DMS53 treated with DMSO at 0.1 percent for 48 hours (cell line): ENCODE data around the gene NEURL1B.

Experiments
- DNase-seq: peaks from one replicate; lab custom pipeline; 2025; ENCODE audit not compliant: unreplicated experiment; lab: John Stamatoyannopoulos, UW

NEURL1B gene

GRCh38 chr5:172607213-172607793, 33.8 kb upstream of the NEURL1B start:
- DNase-seq = no peak

DNA sequence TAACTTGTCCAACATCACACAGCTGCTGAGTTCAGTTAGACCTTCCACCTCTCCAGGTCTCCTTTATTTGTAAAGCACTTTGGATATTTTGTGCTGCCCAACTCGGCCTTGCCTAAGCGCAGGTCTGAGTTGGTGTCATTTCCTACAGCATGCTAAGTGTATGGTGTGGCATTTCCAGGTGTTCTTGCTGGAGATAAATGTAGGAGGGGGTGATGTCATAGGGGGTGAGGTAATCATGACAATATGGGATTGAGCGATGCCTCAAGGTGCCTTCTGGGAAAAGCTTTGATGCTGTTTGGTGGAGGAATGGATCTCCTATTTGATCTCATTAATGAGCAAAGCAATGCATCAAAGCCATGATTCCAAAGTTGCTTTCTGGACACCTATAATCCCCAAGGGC, 32.3 kb upstream of the NEURL1B start:
- no peak for DNase-seq

DNA sequence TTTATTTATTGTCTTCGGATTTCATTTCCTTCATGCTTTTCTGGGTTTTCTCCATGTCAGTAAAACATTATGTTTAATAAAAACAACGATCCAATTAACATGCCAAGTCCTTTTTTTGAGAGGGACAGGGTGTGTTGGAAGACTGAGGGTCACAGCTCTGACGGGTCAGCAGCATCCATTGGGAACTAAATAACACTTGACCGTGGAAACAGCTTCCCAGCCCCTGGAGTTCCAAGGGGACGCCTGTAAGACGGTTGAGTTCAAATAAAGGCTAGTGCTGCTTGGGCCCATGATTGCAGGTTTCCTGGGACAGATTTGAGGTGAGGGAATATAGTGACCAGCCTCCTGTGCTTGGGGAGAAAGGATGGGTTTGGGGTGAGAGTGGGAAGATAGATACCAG, 30.4 kb upstream of the NEURL1B start:
- DNase-seq = no peak

GRCh38 chr5:172611913-172612312, 29.1 kb upstream of the NEURL1B start:
- no peak for DNase-seq

DNA sequence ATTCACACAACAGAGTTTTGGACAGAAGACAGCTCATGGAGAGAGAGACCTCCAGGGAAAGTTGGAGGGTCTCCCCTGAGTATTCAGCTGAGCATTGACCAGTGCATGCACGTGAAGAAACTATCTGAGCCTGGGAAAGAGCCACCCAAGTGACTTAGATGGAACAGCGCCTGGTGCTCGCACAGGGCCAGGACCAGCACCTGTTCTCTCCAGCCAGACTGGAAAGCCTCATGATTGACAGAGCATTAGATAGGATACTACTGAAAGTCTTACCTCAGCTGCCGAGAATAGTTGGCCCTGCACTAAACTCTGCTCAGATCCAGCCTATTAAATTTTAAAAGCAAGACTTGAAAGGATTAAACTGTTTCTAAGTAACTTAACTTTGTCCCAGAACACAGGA, 28.3 kb upstream of the NEURL1B start:
- no peak for DNase-seq

- no peak for DNase-seq
Measured at GRCh38 chr5:172616136-172616535, 24.9 kb upstream of the NEURL1B start.

- DNase-seq = no peak
Measured at GRCh38 chr5:172616730-172617129, 24.3 kb upstream of the NEURL1B start.

DNA sequence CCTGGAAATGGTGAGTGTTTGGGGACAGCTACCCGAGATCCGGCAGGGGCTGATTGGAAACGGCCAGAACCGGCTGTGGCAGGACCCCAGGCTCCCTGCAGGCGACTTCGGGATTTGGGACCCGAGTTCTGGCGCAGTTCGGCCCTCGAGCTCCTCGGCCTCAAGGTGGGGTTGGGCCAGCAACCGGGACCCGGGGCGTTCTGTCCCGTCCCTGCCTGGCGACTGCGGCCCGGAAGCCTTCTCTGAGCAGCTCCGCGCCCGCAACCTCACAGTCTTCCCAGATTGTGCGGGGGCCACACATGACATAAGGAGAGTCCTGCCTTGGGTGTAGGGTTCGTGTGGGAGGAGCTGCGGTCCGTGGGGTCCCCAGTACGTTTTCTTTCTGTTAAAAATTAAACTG, 23.2 kb upstream of the NEURL1B start:
- DNase-seq = no peak

DNA sequence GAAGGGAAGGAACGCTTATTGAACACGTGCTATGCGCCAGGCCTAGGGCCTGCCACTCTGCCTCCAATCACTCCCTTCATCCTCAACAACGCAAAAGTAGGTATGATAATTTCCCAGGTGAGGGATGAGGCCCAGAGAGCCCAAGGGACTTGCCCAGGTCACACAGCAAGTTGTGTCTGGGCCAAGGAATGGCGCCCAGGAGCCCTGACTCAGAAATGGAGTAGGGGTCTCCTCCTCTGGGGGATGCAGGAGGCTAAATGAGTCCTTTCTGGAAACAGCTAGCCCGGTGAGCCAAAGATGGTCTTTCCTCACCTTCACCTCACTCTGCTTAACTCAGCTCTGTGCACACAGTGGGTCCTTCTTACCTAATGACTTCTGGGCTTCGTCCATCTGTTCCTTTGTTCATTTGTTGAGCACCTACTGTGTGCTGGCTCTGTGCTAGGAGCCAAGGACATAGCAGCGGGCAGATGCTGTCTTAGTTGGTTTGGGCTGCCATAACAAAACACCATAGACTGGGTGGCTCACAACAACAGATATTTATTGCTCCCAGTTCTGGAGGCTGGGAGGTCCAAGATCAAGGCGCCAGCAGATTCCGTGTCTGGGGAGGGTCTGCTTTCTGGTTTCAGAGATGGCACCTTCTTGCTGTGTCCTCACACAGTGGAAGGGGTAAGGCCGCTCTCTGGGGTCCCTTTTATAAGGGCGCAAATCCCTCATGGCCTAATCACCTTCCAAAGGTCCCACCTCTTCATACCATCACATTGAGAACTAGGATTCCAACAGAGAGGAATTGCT, 22.3 kb upstream of the NEURL1B start:
- no peak for DNase-seq

- DNase-seq = no peak
Measured at GRCh38 chr5:172620506-172620905, 20.6 kb upstream of the NEURL1B start.

DNA sequence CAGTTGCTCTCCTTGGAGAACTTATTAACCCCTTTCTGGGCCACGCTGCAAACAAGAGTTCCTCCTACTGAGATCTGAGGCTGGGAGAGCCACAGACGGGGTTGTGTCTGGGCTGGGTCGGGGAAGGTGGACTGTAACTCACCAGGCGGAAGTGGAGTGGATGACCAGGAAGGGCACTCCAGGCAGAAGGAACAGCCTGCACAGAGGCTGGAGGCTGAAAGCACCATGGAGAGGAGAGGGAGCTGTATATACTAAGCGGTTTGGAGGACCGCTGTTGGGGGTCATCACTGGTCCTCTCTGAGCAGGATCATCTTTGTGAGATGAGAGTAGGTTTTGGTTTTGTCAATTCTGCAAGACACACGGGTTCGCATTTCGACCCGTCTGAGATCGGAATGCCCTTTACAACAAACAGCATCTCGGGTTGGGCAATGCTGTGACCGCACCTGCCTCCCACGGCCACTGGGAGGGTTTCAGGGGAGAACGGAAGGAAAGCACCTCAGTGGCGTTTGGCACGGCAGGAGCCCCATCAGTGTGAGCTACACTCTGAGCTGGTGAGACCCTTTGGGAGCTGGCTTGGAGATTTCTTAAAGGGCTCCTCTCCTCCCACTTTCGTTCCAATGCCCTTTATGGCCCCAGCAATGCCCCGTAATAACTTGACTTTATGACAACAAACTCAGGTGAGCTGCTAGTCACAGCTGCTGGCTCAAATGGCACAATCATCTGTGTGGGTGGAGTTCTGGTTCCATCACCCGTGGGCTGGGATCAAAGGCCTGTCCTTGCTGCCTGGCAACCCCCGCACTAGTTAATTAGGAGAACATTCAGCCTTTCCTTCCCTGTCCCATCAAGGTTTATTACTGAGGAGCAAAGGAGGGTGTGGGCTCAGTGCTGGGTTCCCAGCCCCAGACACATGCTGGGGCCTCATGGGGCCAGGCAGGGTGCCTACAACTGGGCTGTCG, 18.7 kb upstream of the NEURL1B start:
- DNase-seq = no peak

DNA sequence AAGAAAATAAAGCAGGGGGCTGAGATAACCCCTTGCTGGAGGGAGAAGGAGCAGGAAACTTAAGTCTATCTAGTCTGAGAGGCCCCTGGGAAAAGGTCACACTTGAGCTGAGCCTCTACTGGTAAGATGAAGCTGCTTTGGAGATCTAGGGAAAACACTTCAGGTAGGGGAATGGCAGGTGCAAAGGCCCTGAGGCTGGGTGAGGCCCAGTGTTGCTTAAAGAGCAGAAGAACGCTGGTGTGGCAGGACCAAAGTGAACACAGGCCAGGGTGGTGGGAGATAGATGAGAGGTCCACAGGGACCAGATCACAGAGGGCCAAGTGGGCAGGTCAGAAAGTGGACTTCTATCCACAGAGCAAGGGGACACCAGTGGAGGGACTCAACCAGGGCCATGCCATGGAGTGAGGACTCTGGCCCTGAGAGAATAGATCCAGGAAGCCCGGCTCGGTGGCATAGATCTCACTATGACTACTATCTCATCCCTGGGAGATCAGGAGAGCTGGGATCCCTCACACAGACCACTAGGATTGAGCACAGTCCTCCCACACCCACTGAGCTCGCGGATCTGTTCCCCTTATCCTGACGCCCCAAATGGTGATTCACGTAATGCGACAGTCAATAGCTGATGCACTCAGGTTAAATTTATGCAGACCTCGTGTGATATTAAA, 17.6 kb upstream of the NEURL1B start:
- DNase-seq = no peak

GRCh38 chr5:172624083-172624995, 16.7 kb upstream of the NEURL1B start:
- DNase-seq = no peak

- no peak for DNase-seq
Measured at GRCh38 chr5:172624996-172625964, 15.8 kb upstream of the NEURL1B start.

- DNase-seq = no peak
Measured at GRCh38 chr5:172626031-172626581, 15.0 kb upstream of the NEURL1B start.

GRCh38 chr5:172630082-172630481, 11.0 kb upstream of the NEURL1B start:
- DNase-seq = no peak

DNA sequence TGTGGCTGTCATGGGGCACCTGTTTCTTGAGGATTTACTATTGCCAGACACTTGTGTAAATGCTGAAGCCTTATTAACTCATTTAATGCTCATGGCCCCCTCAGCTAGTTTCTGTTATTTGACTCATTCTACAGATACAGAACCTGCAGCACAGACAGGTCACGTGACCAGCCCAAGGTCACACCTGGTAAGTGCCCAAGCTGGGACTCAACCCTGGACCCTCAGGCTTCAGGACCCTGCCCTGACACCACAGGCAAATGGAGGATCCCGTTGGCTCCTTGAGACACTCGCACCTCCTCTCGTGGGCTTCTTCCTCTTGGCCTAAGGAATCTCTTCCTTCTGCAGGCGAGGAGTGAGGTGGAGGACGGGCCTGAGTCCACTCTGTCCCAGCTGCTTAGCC, 10.6 kb upstream of the NEURL1B start:
- DNase-seq = no peak

DNA sequence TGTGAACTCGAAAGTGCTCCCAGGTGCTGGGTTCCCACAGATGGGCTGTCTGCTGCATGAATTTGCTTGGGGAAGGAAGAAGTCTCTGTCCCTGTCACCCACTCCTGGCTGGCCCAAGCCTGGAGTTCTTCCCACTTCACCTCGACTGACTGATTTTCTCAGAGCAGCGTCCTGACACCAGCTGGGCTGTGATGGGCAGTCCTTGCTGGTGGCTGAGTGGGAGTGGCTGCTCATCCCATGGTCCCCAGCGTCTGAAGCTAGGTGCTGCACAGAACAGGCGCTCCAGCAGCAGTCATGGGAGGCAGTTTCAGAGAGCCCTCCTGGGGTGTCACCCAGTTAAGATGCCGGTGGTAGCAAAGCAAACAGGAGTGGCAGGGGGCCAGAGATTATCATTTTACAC, 10.1 kb upstream of the NEURL1B start:
- no peak for DNase-seq
